GM23338 (cell line): Measurements from ENCODE around the gene ZNF800. TPM values are rescaled to one million over a fixed set of nuclear protein-coding genes. Genes with fewer than 3 reads are reported as not detected.

Experiments
- ATAC-seq: fragments of 200-7000 bp; cut with Tn5 transposase; 3 replicates; pipeline ENCODE4 v1.9.1; 2020
- DNase-seq: peaks from one replicate; pipeline ENCODE4 v3.0.0-alpha.2; 2015; ENCODE audit warnings: low spot score
- H2AFZ ChIP-seq: fragments of 200-600 bp; sonication (generic); 2 replicates; pipeline ENCODE4 v1.8.0; 2016; ENCODE audit warnings: antibody characterized with exemption, mild to moderate bottlenecking, moderate library complexity
- H3F3A ChIP-seq: fragments of 200-600 bp; sonication (generic); replicated peaks from 2 replicates; pipeline ENCODE4 v1.8.0; 2017; ENCODE audit warnings: antibody characterized with exemption, mixed run types, low read depth
- H3K27ac ChIP-seq: fragments of 200-600 bp; sonication (generic); 2 replicates; pipeline ENCODE4 v1.6.1; 2016; ENCODE audit warnings: low read depth
- H3K27me3 ChIP-seq: fragments of 200-600 bp; sonication (generic); 2 replicates; pipeline ENCODE4 v1.8.0; 2016; ENCODE audit warnings: mild to moderate bottlenecking, mixed run types, moderate library complexity; ENCODE audit not compliant: insufficient read depth
- H3K36me3 ChIP-seq: fragments of 200-600 bp; sonication (generic); 2 replicates; pipeline ENCODE4 v1.8.0; 2016; ENCODE audit warnings: mild to moderate bottlenecking; ENCODE audit not compliant: insufficient read depth
- H3K4me1 ChIP-seq: fragments of 200-600 bp; sonication (generic); 2 replicates; pipeline ENCODE4 v1.8.0; 2016; ENCODE audit warnings: mild to moderate bottlenecking, moderate library complexity; ENCODE audit not compliant: insufficient read depth
- H3K4me2 ChIP-seq: fragments of 200-600 bp; sonication (generic); 2 replicates; pipeline ENCODE4 v1.7.1; 2017; ENCODE audit warnings: mixed run types
- H3K4me3 ChIP-seq: fragments of 200-600 bp; sonication (generic); 2 replicates; pipeline ENCODE4 v1.6.1; 2016; ENCODE audit warnings: mixed run types
- H3K79me2 ChIP-seq: fragments of 200-600 bp; sonication (generic); replicated peaks from 2 replicates; pipeline ENCODE4 v1.8.0; 2017; ENCODE audit warnings: mild to moderate bottlenecking; ENCODE audit not compliant: insufficient read depth
- H3K9me2 ChIP-seq: fragments of 200-600 bp; sonication (generic); 2 replicates; pipeline ENCODE4 v1.8.0; 2017; ENCODE audit not compliant: insufficient read depth
- H4K20me1 ChIP-seq: fragments of 200-600 bp; sonication (generic); replicated peaks from 2 replicates; pipeline ENCODE4 v1.8.0; 2017; ENCODE audit warnings: mild to moderate bottlenecking; ENCODE audit not compliant: insufficient read depth
- H3K27ac Mint-ChIP-seq: 2 replicates; pipeline ENCODE4 v1.8.0; 2020; ENCODE audit warnings: inconsistent platforms, mild to moderate bottlenecking, moderate library complexity, mixed read lengths
- H3K27me3 Mint-ChIP-seq: 3 replicates; pipeline ENCODE4 v1.8.0; 2022; ENCODE audit warnings: low read depth, mild to moderate bottlenecking, moderate library complexity, mixed read lengths, inconsistent platforms; ENCODE audit not compliant: insufficient read depth, poor library complexity
- H3K36me3 Mint-ChIP-seq: 3 replicates; pipeline ENCODE4 v1.8.0; 2021; ENCODE audit warnings: low read depth, mild to moderate bottlenecking, inconsistent platforms, moderate library complexity, mixed read lengths
- H3K4me1 Mint-ChIP-seq: 3 replicates; pipeline ENCODE4 v1.8.0; 2020; ENCODE audit warnings: mild to moderate bottlenecking, inconsistent platforms, mixed read lengths
- H3K4me3 Mint-ChIP-seq: 3 replicates; pipeline ENCODE4 v1.8.0; 2021; ENCODE audit warnings: moderate library complexity, mild to moderate bottlenecking, inconsistent platforms, mixed read lengths
- H3K9me3 Mint-ChIP-seq: 3 replicates; pipeline ENCODE4 v1.8.0; 2020; ENCODE audit warnings: moderate library complexity, mild to moderate bottlenecking, inconsistent platforms, mixed read lengths
- CTCF ChIP-seq, 2 experiments: fragments of 200-600 bp in 1 of 2; sonication (generic) in 1 of 2; conservative IDR thresholded peaks; 2 replicates each; pipeline versions ENCODE4 v1.5.1 to v1.6.1; 2016 to 2017; ENCODE audit warnings: antibody characterized with exemption in 2 of 2, low read depth in 2 of 2, mild to moderate bottlenecking in 2 of 2, moderate library complexity in 1 of 2
- ETS1 ChIP-seq: IDR thresholded peaks from 2 replicates; pipeline ENCODE4 v1.6.1; 2016; ENCODE audit warnings: antibody characterized with exemption
- EZH2 ChIP-seq: fragments of 200-600 bp; sonication (generic); IDR thresholded peaks from one replicate; pipeline ENCODE4 v1.8.0; 2017; ENCODE audit warnings: antibody characterized with exemption, mild to moderate bottlenecking, low read depth; ENCODE audit not compliant: unreplicated experiment
- EZH2phosphoT487 ChIP-seq: fragments of 200-600 bp; sonication (generic); IDR thresholded peaks from one replicate; pipeline ENCODE4 v1.8.1; 2018; ENCODE audit warnings: antibody characterized with exemption; ENCODE audit not compliant: unreplicated experiment
- JUNB ChIP-seq: IDR thresholded peaks from one replicate; pipeline ENCODE4 v1.6.1; 2016; ENCODE audit warnings: antibody characterized with exemption; ENCODE audit not compliant: unreplicated experiment
- NANOG ChIP-seq: IDR thresholded peaks from 2 replicates; pipeline ENCODE4 v1.6.1; 2016; ENCODE audit warnings: antibody characterized with exemption, borderline replicate concordance
- POLR2AphosphoS5 ChIP-seq: IDR thresholded peaks from 2 replicates; pipeline ENCODE4 v1.6.1; 2016; ENCODE audit warnings: antibody characterized with exemption, low read depth
- REST ChIP-seq: IDR thresholded peaks from one replicate; pipeline ENCODE4 v1.6.1; 2018; ENCODE audit warnings: antibody characterized with exemption; ENCODE audit not compliant: unreplicated experiment
- STAT1 ChIP-seq: IDR thresholded peaks from one replicate; pipeline ENCODE4 v1.6.1; 2016; ENCODE audit warnings: antibody characterized with exemption; ENCODE audit not compliant: unreplicated experiment
- ZNF114 ChIP-seq: fragments of 250-450 bp; sonication (Bioruptor Pico); IDR thresholded peaks from 2 replicates; pipeline ENCODE4 v1.5.0; 2020; ENCODE audit warnings: mild to moderate bottlenecking, moderate library complexity
- ZNF331 ChIP-seq: fragments of 250-450 bp; sonication (Bioruptor Pico); IDR thresholded peaks from 2 replicates; pipeline ENCODE4 v1.5.0; 2020; ENCODE audit warnings: low read depth, mild to moderate bottlenecking, moderate library complexity
- ZNF462 ChIP-seq: fragments of 250-450 bp; sonication (Bioruptor Pico); IDR thresholded peaks from 2 replicates; pipeline ENCODE4 v1.5.0; 2020; ENCODE audit warnings: mild to moderate bottlenecking, moderate library complexity
- polyA plus RNA-seq: library from polyadenylated mRNA; unstranded; fragments of >200 nt; fragmentation: Nextera tagmentation; extraction: Ambion mirVana; gene quantifications from 2 replicates; pipeline ENCODE4 v1.2.1, GENCODE V29; 2016
- total RNA-seq: library from RNA; depleted of rRNA; stranded (reverse); fragments of >200 nt; shearing (Covaris generic); gene quantifications from 2 replicates; pipeline ENCODE4 v1.2.3, GENCODE V29; 2014

The ZNF800 gene
- total and polyA plus RNA-seq, 2 experiments from 2014 or later, result 5.4 to 8.3 TPM

DNA sequence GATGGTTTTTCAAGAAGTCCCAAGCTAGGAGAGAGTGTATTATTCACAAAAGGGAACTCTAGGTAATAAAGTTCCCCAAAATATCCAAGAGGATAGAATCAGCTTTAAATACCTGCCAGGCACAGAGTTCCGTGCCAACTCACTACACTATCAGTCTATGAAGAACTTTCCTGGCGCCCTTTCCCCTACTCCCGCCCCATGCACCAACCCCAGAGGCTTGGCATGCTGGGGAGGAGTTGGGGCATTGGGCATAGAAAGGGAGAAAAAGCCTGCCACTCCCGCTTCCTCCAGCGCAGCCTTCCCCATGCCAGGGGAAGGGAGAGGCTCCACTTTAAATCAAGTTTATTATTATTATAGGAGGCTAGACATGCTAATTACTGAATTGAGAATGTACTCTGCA, 54.9 kb downstream of the ZNF800 start (continued):
- TF ChIP-seq ZNF462 (CRISPR knock-in tag), result no peak
- TF ChIP-seq REST, result no peak
- TF ChIP-seq EZH2, result no peak

DNA sequence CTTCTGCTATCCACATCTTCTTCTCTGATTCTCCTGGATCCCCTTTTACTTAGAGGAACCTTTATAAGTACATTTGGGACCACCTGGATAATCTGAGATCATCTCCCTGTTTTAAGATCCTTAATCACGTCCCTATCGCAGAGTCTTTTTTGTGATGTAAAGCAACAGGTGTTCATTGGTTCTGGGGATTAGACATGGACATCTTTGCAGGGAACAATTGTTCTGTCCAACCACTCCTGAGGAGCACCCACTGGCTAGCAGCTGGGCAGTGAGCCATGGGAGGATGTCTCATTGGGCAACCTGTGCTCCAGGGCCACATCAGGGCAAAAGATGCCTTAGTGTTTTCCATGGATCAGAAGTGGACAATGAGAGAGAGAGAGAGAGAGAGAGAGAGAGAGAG, 56.0 kb downstream of the ZNF800 start:
- Histone ChIP-seq H3F3A (no peaks in the 10 kb centered on the region), H3K27ac (no peak overlapping the region), H3K79me2 (no peaks in the 10 kb centered on the region), H3K36me3 (no peaks in the 10 kb centered on the region), H3K4me3 (no peak overlapping the region), H4K20me1 (no peaks in the 10 kb centered on the region), H3K9me2 (no peaks in the 10 kb centered on the region), H2AFZ (no peak overlapping the region), H3K4me2 (no peak overlapping the region), H3K27me3 (no peaks in the 10 kb centered on the region), H3K4me1 (no peaks in the 10 kb centered on the region)
- no peak for DNase-seq
- H3K9me3 Mint-ChIP-seq, result no peaks in the 10 kb centered on the region
- H3K36me3 Mint-ChIP-seq, result no peaks in the 10 kb centered on the region
- H3K4me1 Mint-ChIP-seq, result no peaks in the 10 kb centered on the region
- TF ChIP-seq NANOG, result no peak
- no peak for TF ChIP-seq POLR2AphosphoS5
- TF ChIP-seq EZH2phosphoT487, result no peak
- TF ChIP-seq ETS1, result no peak
- TF ChIP-seq ZNF331, result no peak
- no peak for TF ChIP-seq EZH2
- TF ChIP-seq ZNF114, result no peak
- no peak for TF ChIP-seq CTCF (conservative IDR thresholded peaks at IDR 0.05; ENCODE audit: low read depth in 2 of 2)
- no peak for TF ChIP-seq STAT1
- TF ChIP-seq JUNB, result no peak
- H3K27ac Mint-ChIP-seq, result no peak overlapping the region
- no peaks in the 10 kb centered on the region for H3K27me3 Mint-ChIP-seq
- ATAC-seq, result no peak
- H3K4me3 Mint-ChIP-seq, result no peak overlapping the region
